ENCODE measurements around the gene ERFL.

- TF ChIP-seq, protein P1, sequence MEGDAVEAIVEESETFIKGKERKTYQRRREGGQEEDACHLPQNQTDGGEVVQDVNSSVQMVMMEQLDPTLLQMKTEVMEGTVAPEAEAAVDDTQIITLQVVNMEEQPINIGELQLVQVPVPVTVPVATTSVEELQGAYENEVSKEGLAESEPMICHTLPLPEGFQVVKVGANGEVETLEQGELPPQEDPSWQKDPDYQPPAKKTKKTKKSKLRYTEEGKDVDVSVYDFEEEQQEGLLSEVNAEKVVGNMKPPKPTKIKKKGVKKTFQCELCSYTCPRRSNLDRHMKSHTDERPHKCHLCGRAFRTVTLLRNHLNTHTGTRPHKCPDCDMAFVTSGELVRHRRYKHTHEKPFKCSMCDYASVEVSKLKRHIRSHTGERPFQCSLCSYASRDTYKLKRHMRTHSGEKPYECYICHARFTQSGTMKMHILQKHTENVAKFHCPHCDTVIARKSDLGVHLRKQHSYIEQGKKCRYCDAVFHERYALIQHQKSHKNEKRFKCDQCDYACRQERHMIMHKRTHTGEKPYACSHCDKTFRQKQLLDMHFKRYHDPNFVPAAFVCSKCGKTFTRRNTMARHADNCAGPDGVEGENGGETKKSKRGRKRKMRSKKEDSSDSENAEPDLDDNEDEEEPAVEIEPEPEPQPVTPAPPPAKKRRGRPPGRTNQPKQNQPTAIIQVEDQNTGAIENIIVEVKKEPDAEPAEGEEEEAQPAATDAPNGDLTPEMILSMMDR (conservative IDR thresholded peaks at IDR 0.05; ENCODE audit: low read length), result no peak
- no peak for TF ChIP-seq EZH2phosphoT487 (IDR thresholded peaks at IDR 0.05; ENCODE audit: borderline replicate concordance, low read depth, low read length)
Observed at GRCh38 chr19:41903193-41903953, 24.9 kb downstream of the ERFL start.

Measured in OCI-LY7 (cell line).